DOHH2 (cell line): ENCODE data around the gene GRB2.
A peak's percentile ranks its signal among the peaks of the same experiment; 100 is the strongest.

Experiments
- H3F3A ChIP-seq: fragments of 200-600 bp; sonication (generic), shearing (Covaris generic); 2 replicates; pipeline ENCODE4 v1.6.0; 2016; ENCODE audit warnings: antibody characterized with exemption, mild to moderate bottlenecking; ENCODE audit not compliant: control insufficient read depth, insufficient read depth
- H3K27ac ChIP-seq: fragments of 200-600 bp; sonication (generic); 2 replicates; pipeline ENCODE4 v1.5.1; 2014; ENCODE audit warnings: low read depth, mild to moderate bottlenecking, low read length, moderate library complexity
- H3K27me3 ChIP-seq: fragments of 200-600 bp; sonication (generic); 2 replicates; pipeline ENCODE4 v1.6.1; 2014; ENCODE audit warnings: mild to moderate bottlenecking, low read length, mixed read lengths; ENCODE audit not compliant: control insufficient read depth
- H3K36me3 ChIP-seq: fragments of 200-600 bp; sonication (generic); 2 replicates; pipeline ENCODE4 v1.6.1; 2014; ENCODE audit warnings: mild to moderate bottlenecking, low read length, moderate library complexity, mixed read lengths; ENCODE audit not compliant: control insufficient read depth
- H3K4me1 ChIP-seq: fragments of 200-600 bp; sonication (generic); 2 replicates; pipeline ENCODE4 v1.6.1; 2014; ENCODE audit warnings: mild to moderate bottlenecking, low read length, mixed read lengths; ENCODE audit not compliant: control insufficient read depth
- H3K4me2 ChIP-seq: fragments of 200-600 bp; sonication (generic); 2 replicates; pipeline ENCODE4 v1.6.0; 2014; ENCODE audit warnings: mild to moderate bottlenecking, low read length, moderate library complexity
- H3K4me3 ChIP-seq: fragments of 200-600 bp; sonication (generic); 2 replicates; pipeline ENCODE4 v1.5.1; 2014; ENCODE audit warnings: mild to moderate bottlenecking, low read length, mixed read lengths
- H3K79me2 ChIP-seq: fragments of 200-600 bp; sonication (generic); 2 replicates; pipeline ENCODE4 v1.6.1; 2014; ENCODE audit warnings: mild to moderate bottlenecking, low read length, mixed read lengths; ENCODE audit not compliant: control insufficient read depth
- H3K9me2 ChIP-seq: fragments of 200-600 bp; sonication (generic); replicated peaks from 2 replicates; pipeline ENCODE4 v1.6.1; 2014; ENCODE audit warnings: mild to moderate bottlenecking, low read length, mixed read lengths; ENCODE audit not compliant: control insufficient read depth
- H3K9me3 ChIP-seq: fragments of 200-600 bp; sonication (generic); 2 replicates; pipeline ENCODE4 v1.6.1; 2014; ENCODE audit warnings: antibody characterized with exemption, low read length, mixed read lengths; ENCODE audit not compliant: control insufficient read depth, insufficient read depth
- H4K20me1 ChIP-seq: fragments of 200-600 bp; sonication (generic); 2 replicates; pipeline ENCODE4 v1.6.0; 2014; ENCODE audit warnings: low read depth, mild to moderate bottlenecking, antibody characterized with exemption, low read length, moderate library complexity; ENCODE audit not compliant: control insufficient read depth, insufficient read depth
- EZH2phosphoT487 ChIP-seq: fragments of 200-600 bp; sonication (generic); IDR thresholded peaks from 2 replicates; pipeline ENCODE4 v1.6.1; 2017; ENCODE audit warnings: borderline replicate concordance, mild to moderate bottlenecking, antibody characterized with exemption, low read length, moderate library complexity, mixed read lengths
- TF ChIP-seq, protein P1 (sequence below): fragments of 200-600 bp; sonication (generic); IDR thresholded peaks from one replicate; pipeline ENCODE4 v1.5.1; 2014; ENCODE audit warnings: antibody characterized with exemption, mild to moderate bottlenecking, low read depth, low read length; ENCODE audit not compliant: poor library complexity, severe bottlenecking

Gene GRB2

DNA sequence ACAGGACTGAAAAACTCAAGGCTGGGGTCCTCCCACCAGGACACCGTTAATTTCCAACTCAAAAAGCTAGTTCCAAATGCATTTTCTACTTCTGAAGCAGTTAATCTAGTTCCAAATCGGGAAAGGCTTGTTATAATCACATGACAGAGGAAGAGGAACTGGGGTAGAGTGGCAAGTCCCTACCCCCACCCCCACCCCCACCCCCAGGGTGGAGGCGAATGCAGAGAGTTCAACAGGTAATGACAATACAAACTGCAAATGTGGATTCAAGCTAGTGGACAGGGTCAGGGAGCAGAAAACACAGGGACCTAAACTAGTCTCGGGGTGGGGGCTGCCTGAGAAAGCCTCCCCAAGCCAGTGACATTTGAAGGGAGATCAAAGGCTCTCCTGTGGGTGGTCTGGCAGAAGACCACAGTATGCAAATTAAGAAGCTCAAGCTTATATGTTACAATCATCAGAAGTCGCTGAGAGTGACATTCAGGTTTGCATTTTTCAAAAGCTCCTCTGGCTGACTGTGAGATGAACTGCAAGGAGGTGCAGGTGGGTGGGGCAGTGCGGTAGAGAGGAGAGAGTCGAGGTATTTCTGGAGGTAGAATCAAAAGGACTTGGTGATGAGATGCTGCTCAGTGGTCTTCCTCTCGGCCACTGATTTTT is 59.8 kb downstream of the GRB2 start:
- H3K4me3 ChIP-seq: peak overlapping the region; percentile 82
- peaks cover 32% of the 10 kb centered on the region for H3K36me3 ChIP-seq
- H3F3A ChIP-seq: peaks cover 49% of the 10 kb centered on the region
- no peaks in the 10 kb centered on the region for H3K27me3 ChIP-seq
- H4K20me1 ChIP-seq: no peaks in the 10 kb centered on the region; the same call in none of the 2 replicates
- H3K9me3 ChIP-seq: no peaks in the 10 kb centered on the region
- peak overlapping the region; percentile 100 for H3K27ac ChIP-seq
- no peaks in the 10 kb centered on the region for H3K9me2 ChIP-seq
- H3K79me2 ChIP-seq: peaks cover 88% of the 10 kb centered on the region
- no peak for TF ChIP-seq EZH2phosphoT487
- TF ChIP-seq, protein P1, sequence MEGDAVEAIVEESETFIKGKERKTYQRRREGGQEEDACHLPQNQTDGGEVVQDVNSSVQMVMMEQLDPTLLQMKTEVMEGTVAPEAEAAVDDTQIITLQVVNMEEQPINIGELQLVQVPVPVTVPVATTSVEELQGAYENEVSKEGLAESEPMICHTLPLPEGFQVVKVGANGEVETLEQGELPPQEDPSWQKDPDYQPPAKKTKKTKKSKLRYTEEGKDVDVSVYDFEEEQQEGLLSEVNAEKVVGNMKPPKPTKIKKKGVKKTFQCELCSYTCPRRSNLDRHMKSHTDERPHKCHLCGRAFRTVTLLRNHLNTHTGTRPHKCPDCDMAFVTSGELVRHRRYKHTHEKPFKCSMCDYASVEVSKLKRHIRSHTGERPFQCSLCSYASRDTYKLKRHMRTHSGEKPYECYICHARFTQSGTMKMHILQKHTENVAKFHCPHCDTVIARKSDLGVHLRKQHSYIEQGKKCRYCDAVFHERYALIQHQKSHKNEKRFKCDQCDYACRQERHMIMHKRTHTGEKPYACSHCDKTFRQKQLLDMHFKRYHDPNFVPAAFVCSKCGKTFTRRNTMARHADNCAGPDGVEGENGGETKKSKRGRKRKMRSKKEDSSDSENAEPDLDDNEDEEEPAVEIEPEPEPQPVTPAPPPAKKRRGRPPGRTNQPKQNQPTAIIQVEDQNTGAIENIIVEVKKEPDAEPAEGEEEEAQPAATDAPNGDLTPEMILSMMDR: no peak
- peak overlapping the region; percentile 100 for H3K4me2 ChIP-seq
- peaks cover 94% of the 10 kb centered on the region for H3K4me1 ChIP-seq

DNA sequence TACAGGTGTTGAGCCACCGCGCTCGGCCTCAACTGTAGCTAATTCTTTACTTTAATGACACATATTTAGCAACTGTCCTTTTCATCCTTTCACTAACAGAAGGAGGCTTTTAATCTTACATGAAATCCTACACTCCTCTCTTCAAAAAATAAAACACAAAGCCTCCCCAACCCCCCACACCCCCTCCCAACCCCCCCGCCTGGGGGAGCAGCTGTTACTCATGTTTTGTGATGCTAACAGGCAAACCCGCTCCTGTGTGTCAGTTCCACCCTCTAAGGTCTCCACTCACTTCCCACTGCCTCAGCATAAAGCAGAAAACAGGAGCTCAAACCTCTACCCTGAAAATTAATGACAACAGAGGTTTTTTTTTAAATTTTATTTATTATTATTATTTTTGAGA is 60.8 kb downstream of the GRB2 start:
- TF ChIP-seq EZH2phosphoT487: no peak
- TF ChIP-seq, protein P1: no peak
- no peaks in the 10 kb centered on the region for H3K27me3 ChIP-seq
- H3K36me3 ChIP-seq: peaks cover 38% of the 10 kb centered on the region
- peaks cover 94% of the 10 kb centered on the region for H3K4me1 ChIP-seq
- no peaks in the 10 kb centered on the region for H3K9me2 ChIP-seq
- peaks cover 44% of the 10 kb centered on the region for H3F3A ChIP-seq
- H3K27ac ChIP-seq: peak overlapping the region; percentile 100
- H3K79me2 ChIP-seq: peaks cover 88% of the 10 kb centered on the region
- H3K9me3 ChIP-seq: no peaks in the 10 kb centered on the region
- H4K20me1 ChIP-seq: no peaks in the 10 kb centered on the region; the same call in 1 of the 2 replicates
- H3K4me3 ChIP-seq: peak overlapping the region; percentile 69
- H3K4me2 ChIP-seq: peak overlapping the region; percentile 100

DNA sequence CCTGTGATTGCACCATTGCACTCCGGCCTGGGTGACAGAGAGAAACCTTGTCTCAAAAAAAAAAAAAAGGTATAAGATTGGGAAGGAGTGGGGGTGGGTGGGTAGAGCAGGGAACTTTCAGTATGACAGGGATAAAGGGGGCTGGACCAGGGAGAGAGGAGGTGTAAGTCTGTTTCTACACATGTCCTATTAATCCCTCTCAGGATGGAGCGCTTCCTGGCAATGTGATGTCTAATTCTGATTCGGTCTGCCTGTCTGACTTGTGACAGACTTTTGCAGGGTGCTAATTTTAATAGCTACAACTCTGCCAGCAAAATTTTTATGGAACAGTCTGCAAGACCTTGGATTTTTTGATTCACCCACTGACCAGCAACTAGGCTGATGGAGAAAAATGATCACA is 62.5 kb downstream of the GRB2 start:
- Histone ChIP-seq H3K27ac (peak overlapping the region; percentile 100), H3F3A (peaks cover 35% of the 10 kb centered on the region), H3K9me3 (no peaks in the 10 kb centered on the region), H3K9me2 (no peaks in the 10 kb centered on the region), H3K4me3 (peak overlapping the region; percentile 69), H4K20me1 (no peaks in the 10 kb centered on the region; the same call in 1 of the 2 replicates), H3K27me3 (no peaks in the 10 kb centered on the region), H3K79me2 (peaks cover 86% of the 10 kb centered on the region), H3K4me1 (peaks cover 92% of the 10 kb centered on the region), H3K4me2 (peak overlapping the region; percentile 100), H3K36me3 (peaks cover 40% of the 10 kb centered on the region)
- TF ChIP-seq, protein P1: no peak
- TF ChIP-seq EZH2phosphoT487: no peak
